ENCODE measurements around the gene RARA. TPM values are rescaled to one million over a fixed set of nuclear protein-coding genes. Genes with fewer than 3 reads are reported as not detected.

The RARA gene
- total RNA-seq, 4 donors from 2014 or later, result 26.7 to 61.5 (median 35.9) TPM

- ATAC-seq (ENCODE audit: low FRiP score), result peak; percentile 17
- TF ChIP-seq CTCF (IDR thresholded peaks at IDR 0.05), result no peak
- DNase-seq (ENCODE audit: low spot score), result no peak
Measured at GRCh38 chr17:40323391-40324381, 14.7 kb downstream of the RARA start.

- DNase-seq (ENCODE audit: low spot score) (no peak), ATAC-seq (ENCODE audit: low FRiP score) (no peak)
- no peak for TF ChIP-seq CTCF (IDR thresholded peaks at IDR 0.05)
Measured at GRCh38 chr17:40325156-40326013, 16.4 kb downstream of the RARA start.

- DNase-seq (ENCODE audit: low spot score) (no peak), ATAC-seq (ENCODE audit: low FRiP score) (no peak)
- no peak for TF ChIP-seq CTCF (IDR thresholded peaks at IDR 0.05)
Measured at GRCh38 chr17:40326014-40326831, 17.2 kb downstream of the RARA start.

- ATAC-seq (ENCODE audit: low FRiP score) (no peak), DNase-seq (ENCODE audit: low spot score) (no peak)
- no peak for TF ChIP-seq CTCF (IDR thresholded peaks at IDR 0.05)
Measured at GRCh38 chr17:40326832-40327199, 17.8 kb downstream of the RARA start.

GRCh38 chr17:40327244-40327729 lies 18.3 kb downstream of the RARA start:
- no peak for TF ChIP-seq CTCF (IDR thresholded peaks at IDR 0.05)
- no peak for ATAC-seq (ENCODE audit: low FRiP score)
- no peak for DNase-seq (ENCODE audit: low spot score)

- TF ChIP-seq CTCF (IDR thresholded peaks at IDR 0.05), result no peak
- ATAC-seq (ENCODE audit: low FRiP score) (no peak), DNase-seq (ENCODE audit: low spot score) (no peak)
Measured at GRCh38 chr17:40327735-40328385, 18.9 kb downstream of the RARA start.

Measured in omental fat pad (tissue), 4 donors.